GM21619 (cell line): ENCODE results near the gene CEP55.

ENCODE experiments used
- ATAC-seq: cut with Tn5 transposase; IDR thresholded peaks from one replicate; pipeline ENCODE4 v1.9.1; 2021; ENCODE audit not compliant: unreplicated experiment

CEP55 gene

GRCh38 chr10:93468461-93469213 is 27.8 kb upstream of the CEP55 start:
- ATAC-seq: no peak

- ATAC-seq: no peak
These were observed 27.0 kb upstream of the CEP55 start for GRCh38 chr10:93469454-93469853.

- no peak for ATAC-seq
These were observed 25.2 kb upstream of the CEP55 start for GRCh38 chr10:93471110-93471651.

GRCh38 chr10:93473161-93473560 is 23.3 kb upstream of the CEP55 start:
- no peak for ATAC-seq

- ATAC-seq: no peak
These were observed 22.5 kb upstream of the CEP55 start for GRCh38 chr10:93473804-93474472.

GRCh38 chr10:93475227-93475626 is 21.2 kb upstream of the CEP55 start:
- ATAC-seq: no peak

- ATAC-seq: no peak
These were observed 20.5 kb upstream of the CEP55 start for GRCh38 chr10:93475871-93476270.

GRCh38 chr10:93476756-93477155 is 19.7 kb upstream of the CEP55 start:
- ATAC-seq: no peak

GRCh38 chr10:93478873-93479272 is 17.5 kb upstream of the CEP55 start:
- no peak for ATAC-seq

GRCh38 chr10:93481637-93482144 is 14.7 kb upstream of the CEP55 start:
- ATAC-seq: no peak

- peak; percentile 82 for ATAC-seq
These were observed 14.1 kb upstream of the CEP55 start, which contains the start of gene MYOF for GRCh38 chr10:93482145-93482834. TSS of gene MYOF (minus strand) at chr10:93482334. CDS start at chr10:93482194, 140 bp downstream.

- ATAC-seq: no peak
These were observed 10.7 kb upstream of the CEP55 start for GRCh38 chr10:93485690-93486089.

- no peak for ATAC-seq
These were observed 7.4 kb upstream of the CEP55 start for GRCh38 chr10:93488956-93489528.

- no peak for ATAC-seq
These were observed 4.8 kb upstream of the CEP55 start for GRCh38 chr10:93491602-93492121.

GRCh38 chr10:93493162-93493561 is 3.2 kb upstream of the CEP55 start:
- no peak for ATAC-seq

- ATAC-seq: no peak
These were observed 1.9 kb upstream of the CEP55 start for GRCh38 chr10:93494494-93494893.

GRCh38 chr10:93495654-93496321 is 624 bp upstream of the CEP55 start:
- peak; percentile 14 for ATAC-seq

GRCh38 chr10:93498166-93498565 is 1.8 kb downstream of the CEP55 start:
- ATAC-seq: no peak

- no peak for ATAC-seq
These were observed 5.2 kb downstream of the CEP55 start for GRCh38 chr10:93501650-93502049.

- ATAC-seq: peak; percentile 74
These were observed 6.7 kb downstream of the CEP55 start for GRCh38 chr10:93503075-93503474.
